ENCODE data around the gene BEST3. TPM values are rescaled to one million over a fixed set of nuclear protein-coding genes. Genes with fewer than 3 reads are reported as not detected.

Gene BEST3
- total RNA-seq, 1 experiment from 2014 or later, result not detected

DNA sequence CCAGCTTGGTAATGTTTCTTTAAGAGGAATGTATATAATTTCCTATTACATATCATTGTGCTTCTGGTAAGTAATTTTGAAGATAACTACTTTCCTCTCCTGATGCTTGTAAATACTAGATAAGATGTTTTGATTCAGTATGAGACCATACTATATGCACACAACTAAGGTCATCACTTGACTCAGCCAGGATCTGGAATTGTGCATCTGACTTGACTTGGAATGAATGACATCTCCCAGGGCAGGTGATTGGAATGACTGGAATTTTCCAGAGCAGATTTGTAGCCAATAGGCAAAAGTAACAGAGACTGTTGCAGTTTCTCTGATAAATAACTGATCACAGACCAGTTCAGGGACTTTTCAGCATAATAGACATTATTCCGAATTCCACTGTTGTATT is 11.1 kb downstream of the BEST3 start:
- peak; percentile 10 for DNase-seq (ENCODE audit: low read depth)

DNA sequence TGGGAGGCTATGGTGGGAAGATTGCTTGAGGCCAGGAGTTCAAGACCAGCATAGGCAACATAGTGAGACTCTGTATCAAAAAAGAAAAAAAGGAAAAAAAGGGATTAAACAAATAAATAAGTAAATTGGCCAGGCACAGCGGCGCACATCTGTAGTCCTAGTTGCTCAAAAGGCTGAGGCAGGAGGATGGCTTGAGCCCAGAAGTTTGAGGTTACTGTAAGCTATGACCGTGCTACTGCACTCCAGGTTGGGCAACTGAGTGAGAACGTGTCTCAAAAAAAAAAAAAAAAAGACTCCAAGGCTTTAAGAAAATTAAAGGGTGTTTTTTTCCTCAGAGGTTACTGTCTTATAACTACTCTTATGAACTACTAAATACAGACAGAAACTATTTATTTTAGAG is 11.7 kb downstream of the BEST3 start:
- DNase-seq (ENCODE audit: low read depth), result peak; percentile 21

DNA sequence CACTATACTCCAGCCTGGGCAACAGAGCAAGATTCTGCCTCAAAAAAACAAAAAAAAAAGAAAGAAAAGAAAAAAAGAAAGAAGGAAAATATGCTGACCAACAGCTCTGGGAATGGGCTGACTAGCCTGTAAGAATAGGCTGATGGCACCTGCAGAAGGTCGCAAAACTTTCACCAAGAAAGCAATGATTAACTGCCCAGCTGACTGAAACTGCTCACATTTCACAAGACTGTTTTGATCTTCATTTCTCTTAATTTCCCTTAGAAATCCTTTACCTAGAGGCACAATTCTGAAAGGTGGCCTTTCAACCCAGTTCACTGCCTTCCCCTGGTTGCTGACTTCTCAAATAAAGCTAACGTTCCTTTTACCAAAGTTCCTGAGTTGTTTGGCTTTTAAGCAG is 12.4 kb downstream of the BEST3 start:
- DNase-seq (ENCODE audit: low read depth), result no peak

DNA sequence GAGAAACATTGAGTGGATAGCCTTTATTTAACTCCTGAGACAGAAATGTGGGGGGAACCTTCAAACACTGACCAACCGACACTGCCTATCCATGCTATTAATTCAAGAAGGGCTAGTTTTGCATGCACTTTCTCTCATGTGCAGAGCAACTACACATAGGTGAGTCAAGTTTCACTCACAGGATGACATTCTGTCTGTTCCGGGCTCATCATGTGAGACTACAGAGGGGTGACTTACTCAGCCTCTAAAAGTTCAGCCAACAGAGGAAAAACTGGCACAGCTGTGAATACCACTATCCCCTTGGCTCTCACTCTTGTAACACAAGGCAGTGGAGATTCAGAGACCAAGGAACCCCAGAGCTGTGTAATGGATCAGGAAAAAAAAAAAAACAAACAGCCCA is 13.3 kb downstream of the BEST3 start:
- peak; percentile 79 for DNase-seq (ENCODE audit: low read depth)

DNA sequence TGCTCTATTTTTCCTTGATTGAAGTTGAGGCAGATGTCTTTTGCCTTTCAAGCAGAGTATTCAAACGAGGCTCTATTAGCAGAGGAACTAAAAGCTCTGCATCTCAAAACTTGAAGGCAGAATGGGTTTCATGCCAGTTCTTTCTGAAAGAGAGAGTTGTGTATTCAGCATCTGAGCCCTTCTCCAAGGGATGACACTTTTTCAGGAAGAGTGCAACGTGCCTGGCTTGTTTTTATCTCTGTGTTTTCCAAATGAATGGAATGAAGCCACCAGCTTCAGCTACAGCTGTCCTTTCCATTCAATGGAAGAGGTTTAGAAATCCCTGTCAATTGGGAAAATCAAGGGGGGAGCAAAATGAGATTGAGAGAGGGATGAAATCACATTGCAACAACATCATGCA is 14.6 kb downstream of the BEST3 start:
- DNase-seq (ENCODE audit: low read depth), result no peak

DNA sequence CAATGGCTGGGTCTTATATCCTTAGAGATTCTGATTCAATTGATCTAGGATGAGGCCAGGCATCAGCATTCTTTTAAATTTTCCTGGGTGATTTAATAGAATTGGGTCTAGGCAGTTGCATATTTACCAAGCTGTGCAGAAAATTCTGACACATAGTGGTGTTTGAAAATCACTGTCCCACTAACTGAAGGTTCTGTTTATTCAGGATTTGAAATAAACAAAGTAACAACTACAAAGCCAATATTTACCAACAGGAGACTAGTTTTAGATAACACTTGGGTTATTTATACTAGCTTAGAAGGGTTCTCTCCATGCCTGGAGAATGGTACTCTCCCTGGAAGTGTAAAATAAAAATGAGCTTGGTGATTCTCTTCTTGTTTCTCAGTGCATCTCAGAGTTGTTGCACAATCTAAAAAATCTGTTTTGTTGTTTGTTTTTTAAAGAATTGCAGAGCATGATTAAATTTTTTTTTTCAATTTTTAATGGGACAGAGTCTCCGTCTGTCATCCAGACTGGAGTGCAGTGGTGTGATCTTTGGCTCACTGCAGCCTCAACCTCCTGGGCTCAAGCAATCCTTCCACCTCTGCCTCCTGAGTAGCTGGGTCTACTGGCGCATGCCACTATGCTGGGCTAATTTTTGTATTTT is 16.9 kb downstream of the BEST3 start:
- DNase-seq (ENCODE audit: low read depth), result no peak

DNA sequence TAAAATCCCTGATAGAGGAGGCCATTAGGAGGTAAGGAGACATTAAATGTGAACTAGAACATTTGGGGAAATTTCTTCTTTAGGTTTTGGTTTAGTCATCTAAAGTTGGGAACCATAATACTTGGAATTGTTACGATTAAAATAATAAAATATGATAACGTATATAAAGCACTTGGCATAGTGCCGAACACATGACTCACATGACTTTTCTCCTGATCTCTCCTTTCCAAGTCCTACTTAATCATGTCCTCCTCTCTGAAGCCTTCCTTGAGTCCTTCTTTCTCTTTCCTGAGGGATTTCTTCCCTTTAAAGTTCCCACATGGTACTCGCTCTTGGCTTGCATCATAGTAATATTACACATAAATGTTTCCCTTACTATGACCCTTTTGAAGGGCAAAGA is 20.0 kb downstream of the BEST3 start:
- DNase-seq (ENCODE audit: low read depth), result no peak

DNA sequence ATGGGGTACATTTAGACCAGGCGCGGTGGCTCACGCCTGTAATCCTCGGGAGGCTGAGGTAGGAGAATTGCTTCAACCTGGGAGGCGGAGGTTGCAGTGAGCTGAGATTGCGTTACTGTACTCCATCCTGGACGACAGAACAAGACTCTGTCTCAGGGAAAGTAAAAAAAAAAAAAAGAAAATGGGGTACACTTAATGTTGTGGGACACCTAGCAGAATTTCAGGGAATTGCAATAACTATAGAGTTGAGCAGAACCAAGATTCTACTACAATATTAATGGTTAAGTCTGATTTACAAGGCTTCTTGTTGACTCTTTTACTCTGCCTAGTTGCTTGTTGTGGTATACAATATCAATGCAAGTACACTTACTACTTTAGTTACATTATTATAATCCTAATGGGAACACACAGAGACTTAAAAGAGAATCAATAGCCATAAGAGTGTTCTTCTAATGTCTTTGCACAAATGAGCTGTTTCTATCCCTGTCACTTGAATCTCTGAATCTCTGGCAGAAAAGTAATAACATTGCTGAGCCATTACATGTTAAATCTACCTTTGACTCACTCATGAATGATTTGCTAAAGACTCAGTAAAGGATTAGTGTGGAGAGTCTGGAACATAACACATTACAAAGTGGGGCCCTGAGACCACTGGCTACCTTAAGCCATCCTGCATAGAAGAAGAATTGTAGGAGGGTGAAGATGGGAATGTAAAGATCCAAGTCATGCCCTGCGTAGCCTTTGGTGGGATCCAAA is 22.7 kb downstream of the BEST3 start:
- no peak for DNase-seq (ENCODE audit: low read depth)

DNA sequence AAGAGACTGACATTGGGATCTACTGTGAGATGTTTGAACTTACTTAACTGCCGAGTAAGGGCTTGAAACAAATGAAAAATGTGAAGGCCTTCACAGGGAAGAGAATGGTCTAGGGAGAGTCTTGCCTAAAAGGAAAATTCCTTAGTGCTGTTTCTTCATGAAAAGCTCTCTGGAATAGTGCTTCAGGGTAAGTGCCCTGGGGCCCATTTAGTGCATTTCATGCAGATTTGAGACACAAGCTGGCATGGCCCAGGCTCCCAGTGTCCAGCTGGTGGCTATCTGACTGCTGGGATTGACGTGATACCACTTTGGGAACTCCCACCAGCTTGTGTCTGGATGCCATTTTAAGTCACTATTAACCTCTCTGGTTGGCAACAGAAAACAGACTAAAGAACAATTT is 26.9 kb downstream of the BEST3 start:
- no peak for DNase-seq (ENCODE audit: low read depth)

DNA sequence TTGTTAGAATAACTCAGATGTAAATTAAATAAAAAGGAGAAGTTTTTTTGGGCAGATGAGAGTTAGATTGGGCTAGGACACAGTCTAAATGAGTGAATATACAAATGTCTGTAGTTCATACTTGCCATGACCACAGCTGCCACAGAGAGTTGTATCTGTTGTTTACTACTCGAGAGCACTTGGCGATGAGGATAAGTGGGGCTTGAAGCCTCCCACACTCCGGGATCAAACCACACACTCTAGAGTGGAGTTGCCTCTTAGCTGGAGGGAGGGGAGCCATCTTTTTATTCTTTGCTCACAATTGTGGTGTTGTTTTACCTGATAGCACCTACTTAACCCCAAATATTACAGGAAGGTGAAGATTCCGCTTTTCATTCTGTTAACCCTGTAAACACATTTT is 27.5 kb downstream of the BEST3 start:
- DNase-seq (ENCODE audit: low read depth), result no peak

DNA sequence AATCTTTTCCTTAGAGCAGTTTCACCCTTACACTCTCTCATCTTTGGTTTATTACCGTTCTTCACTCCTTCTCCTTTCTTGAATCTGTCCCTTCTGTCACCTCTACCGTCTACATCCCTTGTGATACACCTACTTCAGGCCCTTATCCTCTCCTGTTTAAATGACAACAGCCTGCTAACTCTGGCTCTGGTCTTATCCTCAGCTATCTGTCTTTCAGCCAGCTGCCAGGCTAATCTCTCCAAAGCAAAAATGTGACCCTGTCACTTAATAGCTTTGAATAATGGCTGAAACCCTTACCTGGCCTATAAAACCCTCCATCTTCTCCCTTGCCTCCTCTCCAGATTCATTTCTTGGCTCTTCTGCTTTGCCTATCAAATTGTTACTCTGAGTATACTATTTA is 32.3 kb downstream of the BEST3 start:
- DNase-seq (ENCODE audit: low read depth), result no peak

DNA sequence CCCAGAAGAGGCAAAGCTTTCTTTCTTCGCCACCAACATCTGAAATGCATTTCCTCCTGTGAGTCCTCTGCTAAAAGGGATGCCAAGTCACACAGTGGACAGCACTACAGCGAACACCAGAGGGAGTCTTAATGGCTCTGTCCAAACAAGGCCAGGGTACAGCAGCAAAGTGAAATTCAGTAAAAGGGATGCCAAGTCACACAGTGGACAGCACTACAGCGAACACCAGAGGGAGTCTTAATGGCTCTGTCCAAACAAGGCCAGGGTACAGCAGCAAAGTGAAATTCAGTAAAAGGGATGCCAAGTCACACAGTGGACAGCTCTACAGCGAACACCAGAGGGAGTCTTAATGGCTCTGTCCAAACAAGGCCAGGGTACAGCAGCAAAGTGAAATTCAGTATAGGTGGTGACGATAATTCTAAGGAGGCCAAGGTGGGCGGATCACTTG is 34.1 kb downstream of the BEST3 start:
- DNase-seq (ENCODE audit: low read depth), result peak; percentile 27

DNA sequence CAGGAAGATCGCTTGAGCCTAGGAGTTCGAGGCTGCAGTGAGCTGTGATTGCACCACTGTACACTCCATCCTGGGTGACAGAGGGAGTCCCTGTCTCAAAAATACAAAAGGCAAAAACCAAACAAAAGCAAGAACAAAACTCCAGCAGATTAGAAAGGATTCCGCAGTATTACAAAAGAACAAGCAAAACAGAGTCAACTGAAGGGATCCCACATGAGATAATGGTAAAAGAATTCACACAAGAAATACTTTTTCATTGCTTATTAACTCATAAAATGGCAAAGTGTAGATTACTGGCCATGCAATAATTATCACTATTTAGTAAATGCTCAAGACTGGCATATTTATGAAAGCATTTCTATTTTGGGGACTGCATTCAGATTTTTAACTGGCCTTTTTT is 35.4 kb downstream of the BEST3 start:
- no peak for DNase-seq (ENCODE audit: low read depth)

DNA sequence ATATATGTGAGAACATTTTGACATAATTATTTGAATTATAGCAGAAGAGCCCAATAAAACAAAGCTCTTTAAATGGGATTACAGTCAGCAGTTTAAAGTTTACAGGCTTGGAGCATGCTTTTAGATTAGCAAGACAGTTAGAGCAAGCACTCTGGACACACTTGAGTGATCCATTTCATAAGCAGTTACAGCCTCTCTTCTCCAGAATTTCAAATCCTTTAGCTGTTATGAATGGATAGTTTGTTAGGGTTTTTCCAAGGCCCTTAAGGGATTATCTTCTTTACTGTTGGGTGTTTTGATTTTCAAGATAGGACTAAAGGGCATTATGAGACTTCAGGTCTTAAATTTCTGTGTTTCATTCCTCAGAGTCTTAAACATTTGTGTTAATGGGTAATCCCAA is 36.3 kb downstream of the BEST3 start:
- no peak for DNase-seq (ENCODE audit: low read depth)

DNA sequence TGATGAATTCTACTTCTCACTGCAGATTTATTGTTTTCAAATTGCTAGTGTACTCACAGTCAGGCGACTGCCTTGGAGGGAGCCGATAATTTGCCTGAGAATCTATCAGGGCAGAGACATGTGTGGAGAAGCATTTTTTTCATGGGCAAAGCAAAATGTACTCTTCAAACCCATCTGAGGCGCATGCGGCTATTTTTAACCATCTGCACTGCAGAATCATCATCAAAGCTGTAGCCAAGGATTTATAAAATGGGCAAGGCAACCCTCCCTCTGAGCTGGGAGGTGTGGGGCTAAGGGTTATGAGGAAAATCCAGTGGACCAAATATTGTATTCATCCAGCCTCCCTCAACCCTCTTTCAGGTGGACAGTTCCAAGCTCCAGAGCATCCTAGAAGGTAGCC is 37.7 kb downstream of the BEST3 start:
- no peak for DNase-seq (ENCODE audit: low read depth)

DNA sequence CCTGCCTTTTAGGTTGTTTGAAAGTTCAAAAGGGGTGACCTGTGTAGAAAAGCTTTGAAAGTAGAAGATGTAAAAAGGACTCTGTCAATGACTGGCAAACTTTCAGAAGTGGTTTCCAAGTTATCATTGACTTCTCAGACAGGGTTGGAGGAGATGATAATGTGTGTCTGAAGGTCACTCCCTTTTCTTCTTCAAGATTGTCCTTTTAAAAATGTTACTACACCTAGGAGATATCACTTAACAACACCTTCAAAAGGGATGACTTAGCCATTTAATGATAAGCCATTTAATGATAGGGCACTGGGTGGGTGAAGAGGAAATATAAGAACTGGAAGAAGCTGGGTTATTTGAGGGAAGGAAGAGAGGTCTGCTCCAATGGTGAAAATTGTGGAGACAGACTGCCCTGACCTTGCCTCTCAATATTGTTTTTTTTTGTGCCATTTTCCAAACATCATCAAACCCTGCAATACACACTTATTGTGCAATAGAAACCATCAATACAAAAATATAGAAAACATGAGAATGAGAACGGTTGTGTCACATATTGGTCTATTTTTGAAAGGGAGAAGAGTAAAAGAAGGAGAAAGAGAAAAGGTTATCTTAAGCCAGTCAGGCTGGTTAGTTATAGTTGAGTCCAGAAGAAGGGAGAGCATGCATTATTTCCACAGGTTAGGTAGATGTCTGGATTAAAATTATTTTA is 38.8 kb downstream of the BEST3 start:
- no peak for DNase-seq (ENCODE audit: low read depth)

DNA sequence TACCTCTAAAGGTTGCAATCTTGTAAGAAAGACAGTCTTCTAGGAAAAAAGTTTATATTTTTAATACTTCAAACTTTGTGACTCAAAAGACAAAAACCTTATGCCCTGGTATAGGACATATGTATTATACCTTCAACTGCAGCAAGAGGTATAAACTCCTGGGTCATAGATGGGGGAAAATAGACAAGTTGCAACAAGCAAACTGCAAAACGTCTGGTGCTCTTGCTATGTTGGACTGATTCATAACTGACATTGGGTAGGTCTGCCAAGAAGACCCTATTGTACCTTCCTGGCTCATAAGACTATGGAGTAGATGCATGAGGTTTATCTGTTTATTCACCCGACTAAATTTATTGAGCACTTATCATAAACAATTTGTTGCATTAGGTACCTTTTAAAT is 40.9 kb downstream of the BEST3 start:
- no peak for DNase-seq (ENCODE audit: low read depth)

DNA sequence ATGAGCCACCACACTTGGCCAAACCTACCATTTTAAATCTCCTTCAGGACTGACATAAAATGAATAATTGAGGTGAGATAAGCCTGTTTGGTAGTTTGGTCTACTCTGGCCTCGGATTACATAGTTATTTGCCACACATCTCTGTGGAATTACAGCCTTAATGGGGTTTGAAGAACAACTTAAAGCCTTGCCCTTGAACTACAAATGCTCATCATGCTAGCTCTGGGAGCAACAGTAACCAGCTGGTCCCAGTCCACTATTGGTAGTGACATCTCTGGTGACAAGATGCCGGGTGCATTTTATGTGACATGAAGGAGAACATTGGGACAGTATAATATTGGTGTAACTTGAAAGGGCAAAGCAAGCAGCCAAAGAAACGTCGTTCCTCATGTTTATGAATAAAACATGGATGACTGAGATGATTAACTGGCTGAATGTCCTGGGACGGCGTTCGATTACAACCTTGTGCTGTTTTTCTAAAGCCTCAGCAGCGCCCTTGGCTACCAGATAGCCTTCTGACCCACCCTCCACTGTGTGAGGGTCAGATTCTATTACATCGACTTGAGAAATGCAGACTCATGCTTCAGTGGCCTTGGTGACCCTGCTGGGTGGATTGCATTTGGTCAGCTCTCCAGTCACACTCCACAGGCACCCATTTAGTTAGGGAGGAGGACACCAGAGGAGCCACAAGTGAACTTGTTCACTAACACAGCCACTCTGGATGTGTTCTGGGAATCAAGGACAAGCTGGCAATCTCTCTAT is 41.5 kb downstream of the BEST3 start:
- DNase-seq (ENCODE audit: low read depth), result no peak

DNA sequence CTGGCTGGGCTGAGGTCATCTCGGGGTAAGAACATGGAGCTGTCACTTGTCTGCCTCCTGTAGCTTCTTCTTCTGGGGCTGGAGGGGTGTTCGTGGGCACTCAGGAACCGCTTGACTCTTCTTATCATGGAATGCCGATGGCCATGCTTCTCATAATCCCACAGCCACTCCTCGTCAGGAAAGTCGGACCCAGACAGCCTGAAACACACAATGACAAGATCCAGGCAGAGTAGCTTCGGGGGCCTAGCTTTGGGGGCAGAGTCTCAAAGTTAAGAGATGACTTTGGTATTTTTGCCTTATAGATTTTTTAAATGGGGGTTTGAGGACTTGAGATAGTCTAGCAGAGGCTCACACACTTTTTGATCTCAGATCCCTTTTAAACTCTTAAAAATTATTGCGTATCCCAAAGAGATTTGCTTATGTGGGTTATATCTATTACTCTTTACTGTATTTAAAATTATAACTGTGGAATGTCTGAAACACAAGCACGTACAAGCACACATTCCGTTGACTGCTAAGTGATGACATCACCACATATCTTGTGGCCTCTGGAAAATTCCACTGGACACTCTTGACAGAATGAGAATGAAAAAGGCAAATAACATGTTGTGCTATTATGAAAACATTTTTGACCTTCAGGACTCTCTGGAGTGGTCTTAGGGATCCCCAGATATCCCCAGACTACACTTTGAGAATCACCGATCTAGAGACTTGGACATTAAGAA is 43.3 kb downstream of the BEST3 start:
- peak; percentile 59 for DNase-seq (ENCODE audit: low read depth)

DNA sequence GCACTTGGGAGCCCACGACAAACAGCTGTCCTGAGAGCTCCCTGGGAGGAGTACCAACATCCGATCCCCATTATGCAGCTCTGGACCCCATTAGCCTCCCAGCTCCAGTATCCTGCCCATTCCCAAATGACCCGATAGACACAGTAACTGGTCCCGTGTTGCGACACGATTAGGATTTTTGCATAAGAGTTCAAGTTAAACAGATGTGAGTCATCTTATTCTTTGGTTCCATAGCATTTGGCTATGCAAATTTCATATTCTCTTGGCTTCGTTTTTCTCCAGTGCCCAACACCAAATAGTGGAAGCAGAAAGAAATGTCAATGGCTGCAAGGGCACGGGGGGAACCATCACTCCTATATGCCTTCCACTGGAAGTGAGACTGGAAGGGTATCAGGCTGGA is 45.4 kb downstream of the BEST3 start:
- DNase-seq (ENCODE audit: low read depth), result no peak

DNA sequence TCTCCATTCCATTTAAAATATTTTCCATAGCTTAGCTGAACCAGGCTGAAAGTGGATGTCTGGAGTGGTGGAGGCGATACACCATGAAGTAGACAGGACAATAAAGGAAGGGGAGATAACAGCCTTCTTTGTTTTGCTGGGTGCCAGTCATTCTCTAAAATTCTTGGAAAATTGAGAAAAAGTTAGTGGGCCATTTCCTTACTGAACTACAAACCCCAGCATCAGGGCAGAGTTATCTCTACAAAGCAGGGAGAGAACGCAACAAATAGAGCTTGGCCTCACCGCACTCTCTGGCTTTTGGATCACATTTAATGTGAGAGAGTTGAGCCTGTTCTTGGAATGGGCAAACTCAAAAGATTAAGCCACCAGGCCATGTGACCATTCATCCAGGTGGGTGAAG is 47.2 kb downstream of the BEST3 start:
- no peak for DNase-seq (ENCODE audit: low read depth)

DNA sequence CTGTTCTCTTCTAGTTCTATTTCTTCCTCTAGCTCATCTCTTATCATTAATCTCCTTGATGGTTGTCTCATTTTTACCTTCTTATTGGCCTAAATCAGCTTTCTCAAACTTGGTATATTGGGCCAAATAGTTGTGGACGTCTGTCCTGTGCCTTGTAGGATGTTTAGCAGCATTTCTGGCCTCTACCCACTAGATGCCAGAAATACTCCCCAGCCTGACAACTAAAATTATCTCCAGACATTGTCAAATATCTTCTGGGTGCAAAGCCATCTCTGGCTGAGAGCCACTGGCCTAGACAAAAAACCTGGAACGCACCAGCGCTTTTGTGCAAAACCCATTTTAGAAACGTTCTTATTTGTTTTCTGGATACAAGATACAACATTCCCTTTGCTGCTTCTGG is 49.6 kb downstream of the BEST3 start:
- peak; percentile 10 for DNase-seq (ENCODE audit: low read depth)

All from RPMI7951 (cell line).